Jurkat, Clone E6-1 (cell line): ENCODE results near the gene LPP.

ENCODE experiments used
- DNase-seq: peaks from one replicate; pipeline ENCODE4 v3.0.0-alpha.2; 2011; ENCODE audit warnings: low read depth, low spot score
- H3K4me3 ChIP-seq: 2 replicates; pipeline ENCODE4 v1.5.1; 2011; ENCODE audit warnings: mild to moderate bottlenecking, low read length, control low read depth, moderate library complexity

LPP gene

GRCh38 chr3:188853856-188854771, 700.2 kb downstream of the LPP start:
- no peak overlapping the region for H3K4me3 ChIP-seq
- DNase-seq = no peak

GRCh38 chr3:188854772-188855149, 700.8 kb downstream of the LPP start:
- no peak for DNase-seq
- H3K4me3 ChIP-seq = no peak overlapping the region

- DNase-seq = no peak
- no peak overlapping the region for H3K4me3 ChIP-seq
Observed at GRCh38 chr3:188855675-188856074, 701.7 kb downstream of the LPP start.

GRCh38 chr3:188860147-188860546, 706.2 kb downstream of the LPP start:
- H3K4me3 ChIP-seq = no peak overlapping the region
- DNase-seq = no peak

DNA sequence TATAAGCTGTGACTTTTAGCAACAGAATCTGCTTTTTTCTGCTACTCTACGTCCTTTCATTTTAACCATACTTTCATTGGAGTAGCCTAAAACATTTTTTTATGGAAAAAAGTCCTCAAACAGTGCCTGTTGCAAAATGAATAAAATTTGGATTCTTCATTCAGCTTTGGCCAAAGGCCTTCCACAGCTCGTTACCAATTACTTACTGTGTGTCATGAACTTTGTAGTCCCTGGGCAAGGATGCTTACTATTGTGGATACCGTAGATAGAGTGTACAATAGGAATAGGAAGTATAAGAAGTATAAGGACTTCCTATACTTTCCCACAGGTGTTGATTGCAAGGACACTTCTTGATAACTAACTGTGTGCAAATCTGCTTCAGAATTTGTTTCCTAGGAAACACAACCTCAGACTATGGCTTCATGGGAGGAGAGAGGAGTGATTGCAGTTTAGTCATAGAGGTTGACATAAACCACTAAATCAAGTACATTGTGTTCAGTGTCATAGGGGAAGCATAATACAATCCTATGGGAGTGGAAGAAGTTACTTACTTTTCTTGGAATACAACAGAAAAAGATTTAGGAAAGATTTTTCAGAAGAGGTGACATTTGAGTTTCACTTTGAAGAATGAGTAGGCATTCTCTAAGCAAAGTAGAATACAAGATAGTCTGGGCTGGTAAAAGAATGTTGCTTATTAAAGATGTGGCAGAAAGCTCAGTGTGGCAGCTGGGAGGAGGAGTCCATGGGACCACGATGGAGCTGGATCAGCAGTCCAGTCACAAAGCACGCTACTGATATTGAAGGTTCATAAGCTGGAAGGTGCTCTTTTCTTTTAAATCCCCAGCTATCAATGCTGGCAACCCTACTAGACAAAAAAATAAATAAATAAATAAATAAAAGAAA, 708.1 kb downstream of the LPP start:
- H3K4me3 ChIP-seq = no peak overlapping the region
- DNase-seq = no peak

- H3K4me3 ChIP-seq = no peak overlapping the region
- no peak for DNase-seq
Observed at GRCh38 chr3:188863999-188864406, 710.0 kb downstream of the LPP start.

GRCh38 chr3:188867691-188868265, 713.8 kb downstream of the LPP start:
- no peak for DNase-seq

DNA sequence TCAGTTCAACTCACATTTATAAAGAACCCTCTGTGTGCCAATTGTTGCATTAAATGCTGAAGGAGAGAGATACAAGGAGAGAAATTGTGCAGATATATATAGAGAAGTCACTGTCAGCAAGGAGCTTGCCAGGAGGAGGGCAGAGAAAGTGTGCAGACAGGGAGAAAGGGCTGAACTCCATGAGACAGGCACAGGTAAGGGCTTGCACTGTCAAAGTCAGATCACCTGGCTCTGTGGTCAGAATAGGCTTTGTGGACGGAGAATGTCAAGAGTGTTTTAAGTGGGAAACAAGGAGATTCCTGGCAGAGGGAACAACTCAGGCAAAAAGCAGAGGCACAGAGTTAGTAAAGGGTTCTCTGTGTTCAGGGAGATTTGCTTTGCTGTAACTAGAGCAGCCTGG, 714.8 kb downstream of the LPP start:
- no peak for DNase-seq
- no peak overlapping the region for H3K4me3 ChIP-seq

More at GRCh38 chr3:188867691-188868265, 713.8 kb downstream of the LPP start:
- H3K4me3 ChIP-seq = no peak overlapping the region

DNA sequence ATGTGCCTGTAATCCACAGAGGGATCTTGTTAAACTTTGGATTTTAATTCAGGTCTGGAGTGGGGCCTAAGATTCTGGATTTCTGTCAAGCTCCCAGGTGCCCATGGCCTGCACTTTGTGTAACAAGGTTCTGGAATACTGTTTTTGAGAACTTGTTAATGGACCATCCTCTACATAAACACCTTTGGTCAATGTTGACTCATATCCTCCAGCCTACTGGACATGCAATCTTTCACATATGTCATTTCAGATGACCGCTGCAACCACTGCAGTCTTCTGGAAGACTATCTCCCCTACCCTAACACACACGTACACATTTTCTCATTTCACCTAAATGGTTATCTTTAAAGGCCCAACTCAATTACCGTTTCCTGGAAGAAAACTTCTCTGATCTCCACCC, 715.7 kb downstream of the LPP start:
- no peak overlapping the region for H3K4me3 ChIP-seq
- DNase-seq = no peak

DNA sequence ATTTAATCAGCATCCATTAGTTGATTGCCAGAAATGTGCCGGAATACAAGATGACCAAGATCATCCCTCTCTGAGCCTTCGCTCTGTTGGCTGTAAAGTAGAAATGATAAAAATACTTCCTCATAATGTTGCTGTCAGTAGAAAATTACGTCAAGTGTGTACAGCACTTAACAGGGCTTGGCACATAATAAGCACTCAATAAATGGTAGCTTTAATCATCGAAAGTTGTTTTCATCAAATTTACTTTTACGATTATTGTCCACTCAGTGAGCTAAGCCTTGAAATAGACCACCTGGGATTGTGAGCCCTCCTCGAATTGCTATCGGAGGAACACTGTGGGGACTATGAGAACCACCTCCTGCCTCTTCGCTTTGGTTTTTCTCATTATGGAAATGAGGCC, 716.5 kb downstream of the LPP start:
- DNase-seq = no peak
- no peak overlapping the region for H3K4me3 ChIP-seq

DNA sequence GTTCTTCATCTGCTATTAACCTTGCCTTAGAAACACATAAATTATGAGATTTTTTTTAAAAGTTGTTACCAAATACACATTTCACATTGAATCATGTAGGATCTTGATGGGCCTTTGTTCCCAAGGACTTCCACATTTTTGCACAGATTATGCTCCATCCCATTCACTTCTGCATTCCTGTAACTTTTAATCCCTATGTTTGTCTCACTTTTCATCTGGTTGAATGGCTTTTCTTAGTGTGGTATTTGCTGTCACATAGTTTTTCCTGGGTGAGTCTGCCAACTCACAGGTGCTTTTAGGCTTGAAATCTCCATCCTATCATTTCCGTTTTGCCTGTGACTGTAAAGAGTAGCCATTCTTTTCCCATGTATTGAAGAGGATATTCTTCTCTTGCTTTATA, 720.6 kb downstream of the LPP start:
- H3K4me3 ChIP-seq = no peak overlapping the region
- DNase-seq = no peak

DNA sequence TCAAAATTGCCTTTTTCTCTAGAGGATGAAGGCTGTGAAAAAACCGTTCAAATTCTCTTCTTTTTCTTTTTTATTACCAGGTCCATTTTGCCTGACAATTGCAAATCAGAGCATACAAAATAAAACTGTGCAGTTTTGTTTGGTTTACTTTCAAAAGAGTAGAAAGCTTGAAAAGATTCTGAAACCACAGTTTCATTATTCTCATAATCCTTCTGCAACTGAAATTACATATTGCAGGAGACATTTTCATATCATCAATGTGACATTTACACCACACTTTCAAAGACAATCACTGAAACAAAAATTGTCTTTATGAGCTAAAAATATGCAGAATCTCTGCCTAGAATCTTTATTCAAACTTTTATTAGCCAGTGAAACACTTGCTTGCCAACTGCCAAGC, 721.5 kb downstream of the LPP start:
- no peak for DNase-seq

GRCh38 chr3:188876370-188876769, 722.4 kb downstream of the LPP start:
- no peak for DNase-seq
- no peak overlapping the region for H3K4me3 ChIP-seq

More for the DNA sequence above, 721.5 kb downstream of the LPP start:
- no peak overlapping the region for H3K4me3 ChIP-seq

- H3K4me3 ChIP-seq = no peak overlapping the region
- DNase-seq = no peak
Observed at GRCh38 chr3:188877381-188877780, 723.4 kb downstream of the LPP start.

- H3K4me3 ChIP-seq = no peak overlapping the region
- no peak for DNase-seq
Observed at GRCh38 chr3:188878076-188878475, 724.1 kb downstream of the LPP start.

DNA sequence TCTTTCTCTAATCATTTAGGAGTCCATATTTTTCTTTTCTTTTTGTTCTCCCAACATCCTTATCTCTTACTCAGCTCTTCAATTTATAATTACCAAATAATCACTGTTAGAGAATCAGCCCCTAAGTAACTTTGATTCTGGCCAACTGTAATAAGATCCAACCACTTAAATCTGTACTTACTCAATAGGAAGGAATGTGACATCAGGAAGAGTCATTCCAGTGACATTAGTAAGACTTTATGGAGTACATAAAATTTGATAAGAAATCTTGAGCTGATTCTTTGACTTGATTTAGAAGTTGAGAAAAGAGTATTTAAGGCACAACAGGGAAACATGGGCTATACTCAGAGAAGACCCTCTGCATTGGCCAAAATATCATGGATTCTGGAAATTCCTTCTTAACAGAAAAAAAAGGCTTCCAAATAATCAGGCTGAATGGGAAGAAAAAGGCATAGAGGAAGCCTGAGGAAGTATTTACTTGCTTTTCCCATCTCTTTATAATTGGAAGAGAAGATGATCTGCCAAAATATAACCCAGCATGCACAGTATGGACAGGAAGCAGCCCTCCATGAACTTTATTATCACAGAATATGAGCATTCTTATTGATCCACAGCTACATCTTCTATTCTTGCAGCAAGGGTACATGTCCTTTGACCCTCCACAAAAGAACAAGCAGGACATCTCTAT, 728.1 kb downstream of the LPP start:
- no peak overlapping the region for H3K4me3 ChIP-seq
- DNase-seq = no peak

DNA sequence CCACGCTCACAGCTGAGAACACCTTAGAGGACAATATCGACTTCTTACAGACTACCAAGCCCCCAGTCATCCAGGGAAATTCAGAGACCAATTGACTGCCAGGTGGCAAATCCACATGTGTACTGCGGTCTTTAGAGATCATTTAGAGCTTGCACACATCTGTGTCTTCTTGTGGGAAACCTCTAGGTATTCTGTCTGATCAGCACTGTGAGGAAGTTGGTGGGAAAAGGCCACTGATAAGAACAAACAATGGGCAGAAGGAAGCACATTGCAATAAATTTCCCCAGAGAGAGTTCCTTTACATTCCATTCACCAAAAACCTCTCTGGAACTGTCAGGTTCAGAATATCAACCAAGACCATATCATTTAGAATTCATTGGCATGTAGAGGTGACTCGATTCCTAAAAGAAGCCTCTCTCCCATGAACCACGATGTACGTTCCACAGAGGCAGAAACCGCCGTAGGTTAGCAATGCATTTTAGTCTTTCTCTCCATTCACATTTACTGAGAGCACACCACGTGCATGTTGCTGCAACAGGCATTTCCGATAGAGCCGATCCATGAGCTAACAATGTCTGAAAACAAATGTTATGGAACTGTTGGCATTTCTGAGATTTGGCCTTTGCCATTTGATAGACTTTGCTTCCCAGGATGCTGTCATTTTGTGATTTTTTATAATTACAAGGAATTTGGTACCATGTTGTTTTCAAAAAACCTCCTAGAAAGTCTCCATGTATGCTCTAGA, 730.5 kb downstream of the LPP start:
- H3K4me3 ChIP-seq = no peak overlapping the region
- DNase-seq = no peak

- DNase-seq = no peak
- H3K4me3 ChIP-seq = no peak overlapping the region
Observed at GRCh38 chr3:188888321-188889053, 734.5 kb downstream of the LPP start.
